Type B pancreatic cell (in vitro differentiated cells): ENCODE results near the gene CUX1. TPM values are rescaled to one million over a fixed set of nuclear protein-coding genes. Genes with fewer than 3 reads are reported as not detected.

Experiments used
- DNase-seq: peaks from one replicate; pipeline ENCODE4 v3.0.0; 2021; ENCODE audit warnings: mixed read lengths; ENCODE audit not compliant: unreplicated experiment; ENCODE audit errors: extremely low spot score
- H3K27ac Mint-ChIP-seq: 2 replicates; pipeline ENCODE4 v1.8.0; 2021; ENCODE audit warnings: mild to moderate bottlenecking, mixed read lengths
- H3K27me3 Mint-ChIP-seq: 2 replicates; pipeline ENCODE4 v1.8.0; 2021; ENCODE audit warnings: mixed read lengths
- H3K36me3 Mint-ChIP-seq: 2 replicates; pipeline ENCODE4 v1.8.0; 2021; ENCODE audit warnings: mixed read lengths
- H3K4me1 Mint-ChIP-seq: one replicate; pipeline ENCODE4 v1.8.0; 2021; ENCODE audit warnings: mixed read lengths; ENCODE audit not compliant: unreplicated experiment
- H3K4me3 Mint-ChIP-seq: 2 replicates; pipeline ENCODE4 v1.8.0; 2021; ENCODE audit warnings: mild to moderate bottlenecking, mixed read lengths
- H3K9me3 Mint-ChIP-seq: 2 replicates; pipeline ENCODE4 v1.8.0; 2021; ENCODE audit warnings: mixed read lengths
- total RNA-seq: library from RNA; stranded (reverse); gene quantifications from 2 replicates; pipeline ENCODE4 v1.2.1, GENCODE V29; 2021; ENCODE audit warnings: low replicate concordance
- TF ChIP-seq, protein P1 (sequence below): fragments of 200-600 bp; sonication (generic); conservative IDR thresholded peaks from 2 replicates; pipeline ENCODE4 v1.5.0; 2021; ENCODE audit warnings: antibody characterized with exemption, mild to moderate bottlenecking

CUX1 gene
- total RNA-seq, 1 donor from 2014 or later = 76.4 TPM

DNA sequence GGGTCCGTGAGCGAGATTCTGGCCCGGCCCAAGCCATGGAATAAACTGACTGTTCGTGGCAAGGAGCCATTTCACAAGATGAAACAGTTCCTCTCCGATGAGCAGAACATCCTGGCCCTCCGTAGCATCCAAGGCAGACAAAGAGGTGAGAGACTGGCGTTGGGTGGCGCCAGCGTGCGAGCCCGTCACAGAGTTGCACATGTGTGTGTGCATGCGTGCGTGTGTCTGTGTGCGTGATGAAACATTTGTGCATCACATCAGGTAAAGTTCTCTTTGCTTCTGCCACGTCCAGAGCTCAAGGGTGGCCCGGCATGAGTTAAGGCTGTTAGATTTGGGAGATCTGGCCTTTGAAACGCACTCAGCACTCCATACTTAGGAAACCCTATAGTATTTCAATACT, 379.7 kb downstream of the CUX1 start:
- H3K4me1 Mint-ChIP-seq = peaks cover 4% of the 10 kb centered on the region
- TF ChIP-seq, protein P1, sequence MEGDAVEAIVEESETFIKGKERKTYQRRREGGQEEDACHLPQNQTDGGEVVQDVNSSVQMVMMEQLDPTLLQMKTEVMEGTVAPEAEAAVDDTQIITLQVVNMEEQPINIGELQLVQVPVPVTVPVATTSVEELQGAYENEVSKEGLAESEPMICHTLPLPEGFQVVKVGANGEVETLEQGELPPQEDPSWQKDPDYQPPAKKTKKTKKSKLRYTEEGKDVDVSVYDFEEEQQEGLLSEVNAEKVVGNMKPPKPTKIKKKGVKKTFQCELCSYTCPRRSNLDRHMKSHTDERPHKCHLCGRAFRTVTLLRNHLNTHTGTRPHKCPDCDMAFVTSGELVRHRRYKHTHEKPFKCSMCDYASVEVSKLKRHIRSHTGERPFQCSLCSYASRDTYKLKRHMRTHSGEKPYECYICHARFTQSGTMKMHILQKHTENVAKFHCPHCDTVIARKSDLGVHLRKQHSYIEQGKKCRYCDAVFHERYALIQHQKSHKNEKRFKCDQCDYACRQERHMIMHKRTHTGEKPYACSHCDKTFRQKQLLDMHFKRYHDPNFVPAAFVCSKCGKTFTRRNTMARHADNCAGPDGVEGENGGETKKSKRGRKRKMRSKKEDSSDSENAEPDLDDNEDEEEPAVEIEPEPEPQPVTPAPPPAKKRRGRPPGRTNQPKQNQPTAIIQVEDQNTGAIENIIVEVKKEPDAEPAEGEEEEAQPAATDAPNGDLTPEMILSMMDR = no peak
- H3K27me3 Mint-ChIP-seq = no peaks in the 10 kb centered on the region
- H3K9me3 Mint-ChIP-seq = no peaks in the 10 kb centered on the region
- DNase-seq = no peak
- H3K27ac Mint-ChIP-seq = peak overlapping the region; percentile 46
- peaks cover 20% of the 10 kb centered on the region for H3K36me3 Mint-ChIP-seq
- H3K4me3 Mint-ChIP-seq = no peak overlapping the region

DNA sequence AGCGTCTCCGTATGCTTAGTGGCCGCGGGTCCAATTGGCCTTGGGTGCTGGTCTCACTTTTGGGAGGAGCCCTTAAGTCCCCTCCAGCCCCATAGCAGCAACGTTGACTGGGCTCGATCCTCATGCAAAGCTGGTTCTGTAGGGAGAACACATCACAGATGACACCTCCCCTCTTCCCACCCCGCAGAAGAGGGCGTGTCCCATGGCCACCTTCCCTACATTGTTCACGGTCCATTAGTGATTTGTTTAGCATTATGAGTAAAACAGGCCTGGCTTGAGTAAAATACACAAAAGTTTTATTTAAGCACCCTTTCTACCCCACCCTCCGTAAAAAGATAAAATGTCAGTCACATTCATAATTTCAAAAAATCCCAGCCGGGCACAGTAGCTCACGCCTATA, 380.2 kb downstream of the CUX1 start:
- H3K27ac Mint-ChIP-seq = no peak overlapping the region
- no peaks in the 10 kb centered on the region for H3K27me3 Mint-ChIP-seq
- H3K4me3 Mint-ChIP-seq = no peak overlapping the region
- TF ChIP-seq, protein P1 = no peak
- no peak for DNase-seq
- peaks cover 4% of the 10 kb centered on the region for H3K4me1 Mint-ChIP-seq
- no peaks in the 10 kb centered on the region for H3K9me3 Mint-ChIP-seq
- H3K36me3 Mint-ChIP-seq = peaks cover 19% of the 10 kb centered on the region

DNA sequence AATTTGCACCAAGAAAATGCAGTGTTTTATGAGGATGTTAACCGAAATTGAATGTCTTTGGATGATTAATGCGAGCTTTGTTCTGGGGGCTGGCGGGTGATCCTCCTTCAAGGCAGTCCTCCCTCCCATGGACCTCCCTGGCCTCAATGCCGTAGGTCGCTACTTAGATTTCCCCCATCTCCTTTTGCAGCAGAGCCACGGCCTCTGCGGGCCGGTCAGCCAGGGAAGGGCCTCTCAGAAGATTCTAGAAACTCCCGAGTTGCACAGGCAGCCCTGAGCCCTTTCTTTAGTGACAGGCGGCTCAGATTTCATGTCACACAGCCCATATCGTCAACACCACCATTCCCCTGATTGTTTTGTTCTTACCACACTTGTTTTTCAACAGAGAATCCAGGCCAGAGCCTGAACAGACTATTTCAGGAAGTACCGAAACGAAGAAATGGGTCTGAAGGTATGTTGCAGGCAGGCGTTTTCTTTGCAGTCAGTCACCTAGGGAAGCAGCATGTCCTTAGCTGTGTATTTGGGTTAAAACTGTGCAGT, 381.1 kb downstream of the CUX1 start:
- Mint-ChIP-seq H3K9me3 (no peaks in the 10 kb centered on the region), H3K4me3 (no peak overlapping the region), H3K27ac (peak overlapping the region; percentile 16), H3K27me3 (no peaks in the 10 kb centered on the region), H3K4me1 (peaks cover 4% of the 10 kb centered on the region), H3K36me3 (peaks cover 12% of the 10 kb centered on the region)
- TF ChIP-seq, protein P1 = no peak
- DNase-seq = no peak

DNA sequence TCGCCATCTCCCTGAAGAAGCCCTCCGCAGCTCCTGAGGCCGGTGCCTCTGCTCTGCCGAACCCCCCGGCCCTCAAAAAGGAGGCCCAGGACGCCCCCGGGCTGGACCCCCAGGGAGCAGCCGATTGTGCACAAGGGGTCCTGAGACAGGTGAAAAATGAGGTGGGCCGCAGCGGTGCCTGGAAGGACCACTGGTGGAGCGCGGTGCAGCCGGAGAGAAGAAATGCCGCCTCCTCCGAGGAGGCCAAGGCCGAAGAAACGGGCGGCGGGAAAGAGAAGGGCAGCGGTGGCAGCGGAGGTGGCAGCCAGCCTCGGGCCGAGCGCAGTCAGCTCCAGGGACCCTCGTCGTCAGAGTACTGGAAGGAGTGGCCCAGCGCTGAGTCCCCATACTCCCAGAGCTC, 384.1 kb downstream of the CUX1 start:
- H3K9me3 Mint-ChIP-seq = no peaks in the 10 kb centered on the region
- no peak for DNase-seq
- TF ChIP-seq, protein P1 = no peak
- H3K27ac Mint-ChIP-seq = no peak overlapping the region
- H3K27me3 Mint-ChIP-seq = no peaks in the 10 kb centered on the region
- H3K36me3 Mint-ChIP-seq = peaks cover 7% of the 10 kb centered on the region
- H3K4me3 Mint-ChIP-seq = no peak overlapping the region
- H3K4me1 Mint-ChIP-seq = peaks cover 4% of the 10 kb centered on the region

DNA sequence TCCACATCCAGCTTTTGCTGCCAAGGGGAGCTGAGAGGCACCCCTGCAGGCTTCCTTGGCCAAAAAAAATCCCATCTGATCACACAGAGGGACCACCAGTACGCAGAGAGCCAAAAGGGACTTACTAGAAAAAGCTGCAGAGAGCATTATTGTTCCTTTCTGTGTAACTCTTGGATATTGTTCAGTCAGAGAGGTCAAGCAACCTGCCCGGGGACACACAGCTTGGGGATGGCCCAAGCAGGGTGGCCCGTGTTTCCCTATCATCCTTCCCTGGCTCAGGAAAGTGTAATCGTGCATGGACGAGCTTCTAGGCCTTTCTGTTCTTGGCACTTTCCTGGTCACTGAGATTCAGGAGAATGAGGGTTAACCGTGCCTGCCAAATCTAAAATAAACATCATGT, 385.1 kb downstream of the CUX1 start:
- Mint-ChIP-seq H3K36me3 (peaks cover 7% of the 10 kb centered on the region), H3K4me1 (peaks cover 4% of the 10 kb centered on the region), H3K27me3 (no peaks in the 10 kb centered on the region), H3K9me3 (no peaks in the 10 kb centered on the region), H3K27ac (no peak overlapping the region), H3K4me3 (no peak overlapping the region)
- no peak for DNase-seq
- TF ChIP-seq, protein P1 = no peak

DNA sequence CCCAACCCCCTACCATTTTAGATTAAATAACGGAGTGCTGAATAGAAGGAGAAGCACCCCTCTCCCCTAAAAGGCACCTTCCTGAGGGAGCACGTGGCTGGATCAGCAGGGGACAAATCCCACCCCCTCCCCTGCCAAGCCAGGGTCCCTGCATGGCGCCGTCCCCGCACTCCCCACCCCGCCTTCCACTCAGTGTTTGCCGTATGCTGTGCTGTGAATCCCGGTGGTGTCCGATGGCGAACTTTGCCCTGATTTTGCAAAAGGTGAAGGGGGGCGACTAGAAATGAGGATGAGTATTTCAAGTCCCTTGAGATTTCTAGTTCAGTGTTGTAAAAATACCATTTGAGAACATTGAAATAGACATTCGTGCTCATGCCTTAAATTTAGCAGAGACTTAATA, 385.8 kb downstream of the CUX1 start:
- Mint-ChIP-seq H3K9me3 (no peaks in the 10 kb centered on the region), H3K4me3 (no peak overlapping the region), H3K27me3 (no peaks in the 10 kb centered on the region), H3K27ac (no peak overlapping the region), H3K4me1 (peaks cover 4% of the 10 kb centered on the region), H3K36me3 (peaks cover 7% of the 10 kb centered on the region)
- TF ChIP-seq, protein P1 = no peak
- DNase-seq = no peak
